ENCODE data around the gene GALNT18. TPM values are rescaled to one million over a fixed set of nuclear protein-coding genes. Genes with fewer than 3 reads are reported as not detected.

GALNT18 gene
- total RNA-seq, 1 experiment from 2014 or later, result 14.1 TPM

DNA sequence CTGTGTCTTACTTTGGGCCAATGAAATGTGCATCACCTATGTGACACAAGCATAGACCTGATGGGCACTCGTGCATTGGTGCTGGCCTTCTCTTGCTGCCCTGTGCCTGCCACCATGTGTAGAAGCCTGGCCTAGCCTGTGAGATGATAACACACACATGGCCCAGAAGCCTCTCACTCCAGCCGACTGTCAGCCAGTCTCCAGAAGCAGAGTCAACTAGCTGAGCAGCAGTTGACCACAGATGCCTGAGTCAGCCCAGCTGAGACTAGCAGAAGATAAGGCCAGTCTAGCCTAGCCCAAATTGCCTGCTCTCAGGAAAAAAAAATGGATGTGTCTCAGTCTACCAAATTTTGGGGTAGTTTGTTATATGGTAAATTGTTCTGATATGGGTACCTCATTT is 314.9 kb downstream of the GALNT18 start:
- H3K27me3 Mint-ChIP-seq (ENCODE audit: insufficient read depth, unreplicated experiment), result no peaks in the 10 kb centered on the region
- no peak for DNase-seq (ENCODE audit: unreplicated experiment)
- ChIA-PET CTCF (no interaction called here), POLR2A (no interaction called here)
- intact Hi-C loops (cut with micrococcal nuclease), result no loop called here
- H3K4me1 Mint-ChIP-seq (ENCODE audit: insufficient read depth, unreplicated experiment), result no peaks in the 10 kb centered on the region
- H3K36me3 Mint-ChIP-seq (ENCODE audit: insufficient read depth, unreplicated experiment), result no peaks in the 10 kb centered on the region
- TF ChIP-seq, protein P1, sequence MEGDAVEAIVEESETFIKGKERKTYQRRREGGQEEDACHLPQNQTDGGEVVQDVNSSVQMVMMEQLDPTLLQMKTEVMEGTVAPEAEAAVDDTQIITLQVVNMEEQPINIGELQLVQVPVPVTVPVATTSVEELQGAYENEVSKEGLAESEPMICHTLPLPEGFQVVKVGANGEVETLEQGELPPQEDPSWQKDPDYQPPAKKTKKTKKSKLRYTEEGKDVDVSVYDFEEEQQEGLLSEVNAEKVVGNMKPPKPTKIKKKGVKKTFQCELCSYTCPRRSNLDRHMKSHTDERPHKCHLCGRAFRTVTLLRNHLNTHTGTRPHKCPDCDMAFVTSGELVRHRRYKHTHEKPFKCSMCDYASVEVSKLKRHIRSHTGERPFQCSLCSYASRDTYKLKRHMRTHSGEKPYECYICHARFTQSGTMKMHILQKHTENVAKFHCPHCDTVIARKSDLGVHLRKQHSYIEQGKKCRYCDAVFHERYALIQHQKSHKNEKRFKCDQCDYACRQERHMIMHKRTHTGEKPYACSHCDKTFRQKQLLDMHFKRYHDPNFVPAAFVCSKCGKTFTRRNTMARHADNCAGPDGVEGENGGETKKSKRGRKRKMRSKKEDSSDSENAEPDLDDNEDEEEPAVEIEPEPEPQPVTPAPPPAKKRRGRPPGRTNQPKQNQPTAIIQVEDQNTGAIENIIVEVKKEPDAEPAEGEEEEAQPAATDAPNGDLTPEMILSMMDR (IDR thresholded peaks at IDR 0.05; ENCODE audit: unreplicated experiment), result no peak
- BruUV-seq (replicated peaks), result no TSS peak
- no peak overlapping the region for H3K4me3 Mint-ChIP-seq (ENCODE audit: unreplicated experiment)
- no peak overlapping the region for H3K27ac Mint-ChIP-seq (ENCODE audit: low read depth, unreplicated experiment)
- H3K9me3 Mint-ChIP-seq (ENCODE audit: unreplicated experiment), result no peaks in the 10 kb centered on the region

DNA sequence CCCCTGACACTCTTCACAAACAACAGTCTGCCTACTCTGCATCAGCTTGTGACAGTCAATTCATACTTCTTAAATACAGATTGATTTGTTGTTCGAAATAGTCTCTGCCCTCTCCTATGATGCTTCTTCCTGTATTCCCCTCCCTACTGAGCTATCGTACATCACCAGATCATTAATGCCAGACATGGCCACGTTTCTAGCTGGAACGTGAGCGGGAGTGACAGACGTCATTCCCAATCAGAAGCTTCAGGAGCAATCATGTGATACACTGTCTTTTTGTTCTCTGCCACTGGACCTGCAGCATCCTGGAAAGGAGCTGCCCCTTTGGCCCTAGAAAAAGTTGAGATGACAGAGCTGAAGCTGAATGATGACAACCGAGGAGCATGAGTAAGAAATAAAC is 317.3 kb downstream of the GALNT18 start:
- CTCF ChIA-PET, result no interaction called here
- no peak overlapping the region for H3K4me3 Mint-ChIP-seq (ENCODE audit: unreplicated experiment)
- intact Hi-C loops (cut with micrococcal nuclease), result no loop called here
- DNase-seq (ENCODE audit: unreplicated experiment), result no peak
- TF ChIP-seq, protein P1 (IDR thresholded peaks at IDR 0.05; ENCODE audit: unreplicated experiment), result no peak
- H3K9me3 Mint-ChIP-seq (ENCODE audit: unreplicated experiment), result no peaks in the 10 kb centered on the region
- no peaks in the 10 kb centered on the region for H3K27me3 Mint-ChIP-seq (ENCODE audit: insufficient read depth, unreplicated experiment)
- no peak overlapping the region for H3K27ac Mint-ChIP-seq (ENCODE audit: low read depth, unreplicated experiment)
- no TSS peak for BruUV-seq (replicated peaks)
- H3K4me1 Mint-ChIP-seq (ENCODE audit: insufficient read depth, unreplicated experiment), result no peaks in the 10 kb centered on the region
- peaks cover 8% of the 10 kb centered on the region for H3K36me3 Mint-ChIP-seq (ENCODE audit: insufficient read depth, unreplicated experiment)
- POLR2A ChIA-PET, result interaction anchor here (0.6 kb wide), 1 partner anchor 495 kb away, joined by 3 read pairs; no protein-coding TSS in a partner anchor

- H3K36me3 Mint-ChIP-seq (ENCODE audit: insufficient read depth, unreplicated experiment), result peaks cover 8% of the 10 kb centered on the region
- no TSS peak for BruUV-seq (replicated peaks)
- no peak overlapping the region for H3K4me3 Mint-ChIP-seq (ENCODE audit: unreplicated experiment)
- H3K9me3 Mint-ChIP-seq (ENCODE audit: unreplicated experiment), result no peaks in the 10 kb centered on the region
- intact Hi-C loops (cut with micrococcal nuclease), result no loop called here
- H3K27me3 Mint-ChIP-seq (ENCODE audit: insufficient read depth, unreplicated experiment), result no peaks in the 10 kb centered on the region
- TF ChIP-seq, protein P1 (IDR thresholded peaks at IDR 0.05; ENCODE audit: unreplicated experiment), result no peak
- DNase-seq (ENCODE audit: unreplicated experiment), result no peak
- H3K27ac Mint-ChIP-seq (ENCODE audit: low read depth, unreplicated experiment), result no peak overlapping the region
- ChIA-PET POLR2A (no interaction called here), CTCF (no interaction called here)
- H3K4me1 Mint-ChIP-seq (ENCODE audit: insufficient read depth, unreplicated experiment), result peaks cover 3% of the 10 kb centered on the region
These were observed 319.2 kb downstream of the GALNT18 start for GRCh38 chr11:11302565-11302964.

- BruUV-seq (replicated peaks), result no TSS peak
- peaks cover 8% of the 10 kb centered on the region for H3K36me3 Mint-ChIP-seq (ENCODE audit: insufficient read depth, unreplicated experiment)
- DNase-seq (ENCODE audit: unreplicated experiment), result no peak
- H3K27ac Mint-ChIP-seq (ENCODE audit: low read depth, unreplicated experiment), result no peak overlapping the region
- CTCF ChIA-PET, result no interaction called here
- TF ChIP-seq, protein P1 (IDR thresholded peaks at IDR 0.05; ENCODE audit: unreplicated experiment), result no peak
- POLR2A ChIA-PET, result no interaction called here
- H3K4me3 Mint-ChIP-seq (ENCODE audit: unreplicated experiment), result no peak overlapping the region
- intact Hi-C loops (cut with micrococcal nuclease), result no loop called here
- H3K4me1 Mint-ChIP-seq (ENCODE audit: insufficient read depth, unreplicated experiment), result peaks cover 5% of the 10 kb centered on the region
- no peaks in the 10 kb centered on the region for H3K27me3 Mint-ChIP-seq (ENCODE audit: insufficient read depth, unreplicated experiment)
- H3K9me3 Mint-ChIP-seq (ENCODE audit: unreplicated experiment), result no peaks in the 10 kb centered on the region
These were observed 320.6 kb downstream of the GALNT18 start for GRCh38 chr11:11301212-11301611.

Data from MCF 10A (cell line).